ENCODE results near the gene AXL. TPM values are rescaled to one million over a fixed set of nuclear protein-coding genes. Genes with fewer than 3 reads are reported as not detected.
A peak's percentile ranks its signal among the peaks of the same experiment; 100 is the strongest.

AXL gene
- total RNA-seq, 2 donors from 2014 or later, result 138 to 157 TPM

GRCh38 chr19:41263042-41263849, 44.2 kb downstream of the AXL start:
- H3K4me1 ChIP-seq (ENCODE audit: control insufficient read depth in 1 of 2, low read depth in 2 of 2), result peaks cover 18 to 32% of the 10 kb centered on the region in 2 donors
- peak; percentile 42 for DNase-seq (ENCODE audit: low spot score)
- H3K9me3 ChIP-seq, result no peaks in the 10 kb centered on the region
- H3K27me3 ChIP-seq (replicated peaks; ENCODE audit: insufficient read depth), result no peaks in the 10 kb centered on the region
- no peak for TF ChIP-seq CTCF (IDR thresholded peaks at IDR 0.05)
- peak; percentile 6 for ATAC-seq (ENCODE audit: insufficient number of reproducible peaks, low FRiP score, low read depth)
- H3K36me3 ChIP-seq, result peaks cover 21% of the 10 kb centered on the region
- peak overlapping the region; percentile 94 to 95 for H3K27ac ChIP-seq
- peak overlapping the region; percentile 79 for H3K4me3 ChIP-seq

- Histone ChIP-seq H3K4me1 (ENCODE audit: control insufficient read depth in 1 of 2, low read depth in 2 of 2) (peaks cover 18 to 32% of the 10 kb centered on the region in 2 donors), H3K27me3 (replicated peaks; ENCODE audit: insufficient read depth) (no peaks in the 10 kb centered on the region), H3K4me3 (peak within 1 kb of the TSS; percentile 95), H3K36me3 (peaks cover 21% of the 10 kb centered on the region), H3K9me3 (no peaks in the 10 kb centered on the region), H3K27ac (peak within 1 kb of the TSS; percentile 97 to 99)
- ATAC-seq (ENCODE audit: insufficient number of reproducible peaks, low FRiP score, low read depth) (peak; percentile 97), DNase-seq (ENCODE audit: low spot score) (peak; percentile 98)
- peak; percentile 13 for TF ChIP-seq CTCF (IDR thresholded peaks at IDR 0.05)
These were observed 45.0 kb downstream of the AXL start, which contains the start of gene HNRNPUL1 for GRCh38 chr19:41263850-41264580. HNRNPUL1 (plus strand) TSS chr19:41264372; CDS start chr19:41264504, 132 bp downstream.

GRCh38 chr19:41264581-41265394, 45.8 kb downstream of the AXL start:
- DNase-seq (ENCODE audit: low spot score) (no peak), ATAC-seq (ENCODE audit: insufficient number of reproducible peaks, low FRiP score, low read depth) (no peak)

GRCh38 chr19:41265395-41266153, 46.6 kb downstream of the AXL start:
- Histone ChIP-seq H3K27me3 (replicated peaks; ENCODE audit: insufficient read depth) (no peaks in the 10 kb centered on the region), H3K4me3 (peak overlapping the region; percentile 95), H3K36me3 (peaks cover 22% of the 10 kb centered on the region), H3K9me3 (no peaks in the 10 kb centered on the region), H3K27ac (peak overlapping the region; percentile 97 to 99), H3K4me1 (ENCODE audit: control insufficient read depth in 1 of 2, low read depth in 2 of 2) (peaks cover 18 to 32% of the 10 kb centered on the region in 2 donors)
- DNase-seq (ENCODE audit: low spot score) (no peak), ATAC-seq (ENCODE audit: insufficient number of reproducible peaks, low FRiP score, low read depth) (no peak)
- TF ChIP-seq CTCF (IDR thresholded peaks at IDR 0.05), result no peak

More at GRCh38 chr19:41264581-41265394, 45.8 kb downstream of the AXL start:
- H3K36me3 ChIP-seq, result peaks cover 21% of the 10 kb centered on the region
- peaks cover 18 to 32% of the 10 kb centered on the region in 2 donors for H3K4me1 ChIP-seq (ENCODE audit: control insufficient read depth in 1 of 2, low read depth in 2 of 2)
- no peak for TF ChIP-seq CTCF (IDR thresholded peaks at IDR 0.05)
- no peaks in the 10 kb centered on the region for H3K9me3 ChIP-seq
- H3K27ac ChIP-seq, result peak overlapping the region; percentile 97 to 99
- H3K4me3 ChIP-seq, result peak overlapping the region; percentile 95
- H3K27me3 ChIP-seq (replicated peaks; ENCODE audit: insufficient read depth), result no peaks in the 10 kb centered on the region
